Epithelial cell of esophagus (primary cell): ENCODE measurements around the gene ATG5.
"Not testable (repeated sequence)": the region's sequence is repeated elsewhere in the genome, so short reads cannot be mapped to it uniquely, and the experiment has no call there.

Source experiments
- DNase-seq: peaks from one replicate; pipeline ENCODE4 v3.0.0; 2010; ENCODE audit warnings: low read depth
- H3K4me3 ChIP-seq: 2 replicates; pipeline ENCODE4 v1.5.1; 2011; ENCODE audit warnings: mild to moderate bottlenecking, low read length, control low read depth
- TF ChIP-seq, protein P1 (sequence below): IDR thresholded peaks from 2 replicates; pipeline ENCODE4 v1.5.1; 2011; ENCODE audit warnings: low read depth, mild to moderate bottlenecking, low read length, control low read depth, inconsistent platforms; ENCODE audit not compliant: insufficient read depth; ENCODE audit errors: missing control alignments

ATG5 gene

DNA sequence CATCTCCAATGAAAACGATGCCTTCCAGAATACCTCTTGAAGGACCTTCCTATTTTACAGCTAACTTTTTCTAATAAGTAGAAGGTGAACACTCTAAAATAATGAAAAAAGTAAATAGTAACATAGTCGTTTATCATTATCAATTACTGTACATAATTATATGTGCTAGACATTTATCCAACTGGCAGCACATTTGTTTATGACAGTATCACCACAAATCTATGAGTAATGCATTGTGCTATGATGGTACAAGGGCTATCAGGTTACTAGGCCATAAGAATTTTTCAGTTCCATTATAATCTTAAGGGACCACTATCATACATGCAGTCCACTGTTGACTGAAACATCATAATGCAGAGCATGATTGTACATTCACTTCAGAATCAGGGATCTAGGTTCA is 68.4 kb downstream of the ATG5 start:
- TF ChIP-seq, protein P1, sequence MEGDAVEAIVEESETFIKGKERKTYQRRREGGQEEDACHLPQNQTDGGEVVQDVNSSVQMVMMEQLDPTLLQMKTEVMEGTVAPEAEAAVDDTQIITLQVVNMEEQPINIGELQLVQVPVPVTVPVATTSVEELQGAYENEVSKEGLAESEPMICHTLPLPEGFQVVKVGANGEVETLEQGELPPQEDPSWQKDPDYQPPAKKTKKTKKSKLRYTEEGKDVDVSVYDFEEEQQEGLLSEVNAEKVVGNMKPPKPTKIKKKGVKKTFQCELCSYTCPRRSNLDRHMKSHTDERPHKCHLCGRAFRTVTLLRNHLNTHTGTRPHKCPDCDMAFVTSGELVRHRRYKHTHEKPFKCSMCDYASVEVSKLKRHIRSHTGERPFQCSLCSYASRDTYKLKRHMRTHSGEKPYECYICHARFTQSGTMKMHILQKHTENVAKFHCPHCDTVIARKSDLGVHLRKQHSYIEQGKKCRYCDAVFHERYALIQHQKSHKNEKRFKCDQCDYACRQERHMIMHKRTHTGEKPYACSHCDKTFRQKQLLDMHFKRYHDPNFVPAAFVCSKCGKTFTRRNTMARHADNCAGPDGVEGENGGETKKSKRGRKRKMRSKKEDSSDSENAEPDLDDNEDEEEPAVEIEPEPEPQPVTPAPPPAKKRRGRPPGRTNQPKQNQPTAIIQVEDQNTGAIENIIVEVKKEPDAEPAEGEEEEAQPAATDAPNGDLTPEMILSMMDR, result no peak
- no peak overlapping the region for H3K4me3 ChIP-seq
- DNase-seq, result peak; percentile 65

DNA sequence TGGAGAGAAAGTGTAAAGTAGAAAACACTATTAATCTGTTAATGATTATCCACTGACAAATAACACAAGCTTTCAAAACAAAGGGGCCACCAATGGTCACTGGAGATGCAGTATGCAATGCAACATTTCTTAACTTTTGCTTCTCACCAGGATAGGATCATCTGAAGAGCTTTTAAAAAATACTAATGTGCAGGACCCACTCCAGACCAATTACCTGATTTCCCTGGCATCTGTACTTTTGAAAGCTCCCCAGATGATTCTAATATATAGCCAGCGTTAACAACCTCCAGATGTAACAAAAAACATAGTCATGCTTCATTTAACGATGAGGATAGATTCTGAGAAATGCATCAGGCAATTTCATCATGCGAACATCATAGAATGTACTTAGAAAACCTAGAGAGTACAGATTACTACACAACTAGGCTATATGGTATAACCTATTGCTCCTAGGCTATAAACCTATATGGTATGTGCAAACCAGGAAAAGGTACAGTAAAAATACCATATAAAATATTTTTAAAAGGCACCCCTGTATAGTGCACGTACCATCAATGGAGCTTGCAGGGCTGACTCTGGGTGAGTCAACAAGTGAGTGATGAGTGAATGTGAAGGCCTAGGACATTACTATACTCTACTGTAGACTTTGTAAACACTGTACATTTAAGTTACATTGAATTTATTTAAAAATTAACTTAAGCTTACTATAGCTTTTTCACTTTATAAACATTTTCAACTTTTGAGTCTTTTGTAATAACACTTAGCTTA is 69.2 kb downstream of the ATG5 start:
- DNase-seq, result peak; percentile 73
- TF ChIP-seq, protein P1, result no peak
- H3K4me3 ChIP-seq, result no peak overlapping the region

DNA sequence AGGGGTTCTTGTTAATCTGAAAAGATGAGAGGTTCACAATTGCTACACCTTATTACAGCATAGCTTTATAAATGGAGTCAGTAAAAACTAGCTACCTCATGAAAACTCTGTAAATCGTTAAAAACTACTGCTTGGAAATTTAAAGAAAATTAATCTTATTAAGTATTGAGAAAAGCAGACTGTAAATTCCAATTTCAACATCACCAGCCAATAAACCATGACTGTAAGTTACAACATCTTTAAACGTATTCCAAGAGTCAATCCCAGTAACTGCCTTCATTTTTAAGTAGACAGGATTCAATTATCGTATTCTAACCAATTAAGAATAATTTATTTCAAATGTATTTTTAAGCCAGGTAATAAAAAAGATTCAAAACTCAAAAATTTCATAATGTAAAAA is 70.3 kb downstream of the ATG5 start:
- no peak for DNase-seq
- TF ChIP-seq, protein P1, result no peak
- H3K4me3 ChIP-seq, result no peak overlapping the region

DNA sequence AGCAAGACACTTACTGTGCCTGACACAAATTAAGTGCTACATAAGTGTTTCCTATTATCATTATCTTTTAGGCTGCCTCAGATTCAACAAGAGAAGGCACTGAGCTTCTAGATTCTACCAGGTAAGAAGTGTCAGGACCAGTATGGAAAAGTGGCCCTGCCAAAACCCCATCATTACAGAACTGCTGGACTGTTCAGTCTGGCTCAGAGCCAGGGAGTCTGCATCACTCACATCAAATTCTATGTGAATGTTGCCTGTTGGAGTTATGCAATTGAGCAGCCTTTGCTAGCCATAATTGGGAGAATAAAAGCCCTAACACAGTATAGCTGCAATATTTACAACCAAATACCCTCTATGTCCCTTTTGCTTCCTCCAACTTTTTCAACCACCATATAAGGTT is 70.9 kb downstream of the ATG5 start:
- H3K4me3 ChIP-seq, result no peak overlapping the region
- peak; percentile 71 for DNase-seq
- TF ChIP-seq, protein P1, result no peak

DNA sequence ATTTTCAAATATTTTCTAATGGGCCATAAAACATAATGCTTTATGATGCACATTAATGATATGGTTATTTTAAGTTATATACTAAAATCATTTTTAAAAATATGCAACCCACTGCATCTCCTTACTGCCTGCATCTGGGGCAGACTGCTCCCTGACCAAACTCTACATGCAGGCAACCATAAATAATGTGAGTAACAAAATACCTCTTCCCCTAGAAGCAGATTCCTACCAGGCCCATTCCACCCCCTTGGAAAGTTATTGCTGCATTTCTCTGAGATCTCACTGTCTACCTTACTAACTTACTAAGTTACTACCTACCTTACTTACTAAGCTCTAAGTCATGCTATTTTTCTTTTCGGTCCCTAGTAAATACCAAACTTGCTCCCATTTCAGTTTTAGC is 71.8 kb downstream of the ATG5 start:
- H3K4me3 ChIP-seq, result no peak overlapping the region
- TF ChIP-seq, protein P1, result no peak

DNA sequence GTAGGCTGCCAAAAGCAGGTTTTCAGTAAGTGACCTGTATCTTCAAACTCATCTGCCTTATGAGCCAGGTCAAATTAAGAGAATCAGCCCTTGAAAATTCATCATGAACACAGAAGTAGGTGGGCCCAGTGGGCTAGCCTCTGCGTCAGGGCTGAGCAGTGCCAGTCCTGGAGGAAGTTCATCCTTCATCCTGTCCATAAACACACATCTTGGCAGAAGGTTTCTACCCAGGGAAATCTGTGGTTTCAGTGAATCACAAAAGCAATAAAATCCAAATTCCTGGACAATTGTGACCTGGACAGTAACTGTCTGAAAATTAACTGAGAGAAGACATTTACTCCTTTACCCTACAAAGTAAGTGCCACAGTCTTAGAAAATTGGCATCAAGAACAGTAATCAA is 72.4 kb downstream of the ATG5 start:
- TF ChIP-seq, protein P1, result no peak
- peak; percentile 43 for DNase-seq
- H3K4me3 ChIP-seq, result no peak overlapping the region

More for the DNA sequence above, 71.8 kb downstream of the ATG5 start:
- no peak for DNase-seq

DNA sequence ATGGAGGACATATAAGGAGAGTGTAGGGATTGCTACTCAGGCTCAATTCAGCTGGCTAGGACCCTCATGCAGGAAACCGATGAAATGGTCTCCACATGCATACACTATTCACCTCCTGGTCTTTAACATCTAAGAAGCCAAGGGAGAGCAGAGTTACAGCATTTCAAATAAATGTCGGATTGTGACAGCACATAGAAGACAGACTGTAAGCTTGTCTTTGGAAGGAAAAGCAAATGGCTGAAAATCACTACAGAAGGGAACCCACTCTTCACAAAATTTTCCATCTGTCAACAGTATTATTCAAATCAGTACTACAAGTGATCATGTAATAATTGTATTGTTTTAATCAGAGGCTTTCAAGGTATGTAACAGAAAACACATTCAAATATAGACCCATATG is 72.9 kb downstream of the ATG5 start:
- no peak for DNase-seq
- TF ChIP-seq, protein P1, result no peak
- H3K4me3 ChIP-seq, result no peak overlapping the region

DNA sequence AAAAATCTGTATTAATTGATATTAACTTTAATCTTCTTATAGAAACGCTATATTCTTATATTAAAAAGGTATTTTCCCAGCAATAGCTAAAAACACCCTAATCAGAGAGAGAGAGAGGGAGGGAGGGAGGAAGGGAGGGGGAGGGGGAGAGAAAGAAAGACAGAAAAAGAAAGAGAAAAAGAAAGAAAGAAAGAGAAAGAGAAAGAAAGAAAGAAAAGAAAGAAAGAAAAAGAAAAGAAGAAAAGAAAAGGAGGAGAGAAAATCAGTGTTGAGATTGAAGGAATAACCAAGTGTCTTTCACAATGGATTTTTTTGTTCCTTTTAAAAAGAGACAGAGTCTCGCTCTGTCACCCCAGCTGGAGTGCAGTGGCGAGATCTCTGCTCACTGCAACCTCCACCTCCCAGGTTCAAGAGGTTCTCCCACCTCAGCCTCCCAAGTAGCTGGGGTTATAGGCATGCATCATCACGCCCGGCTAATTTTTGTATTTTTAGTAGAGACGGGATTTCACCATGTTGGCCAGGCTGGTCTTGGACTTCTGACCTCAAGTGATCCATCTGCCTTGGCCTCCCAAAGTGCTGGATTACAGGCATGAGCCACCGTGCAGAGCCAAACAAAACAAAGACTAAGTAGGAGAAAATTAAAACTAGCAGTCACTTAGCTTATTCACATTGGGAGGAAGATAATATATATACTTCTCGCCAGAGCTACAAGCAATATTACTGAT is 73.9 kb downstream of the ATG5 start:
- H3K4me3 ChIP-seq, DNase-seq: not testable (repeated sequence)
